NK-92 treated with Interleukin-12 subunit alpha and Interleukin-12 subunit beta, amount 100 ng/mL, for 24 hours (cell line): ENCODE results near the gene SEPTIN1.
A peak's percentile ranks its signal among the peaks of the same experiment; 100 is the strongest.

ENCODE experiments used
- DNase-seq: peaks from one replicate; lab custom pipeline; 2025; lab: John Stamatoyannopoulos, UW

SEPTIN1 gene

GRCh38 chr16:30382111-30382881 lies at the start of gene SEPTIN1:
TSS of gene SEPTIN1 (minus strand) at chr16:30382561. CDS start at chr16:30382542, 19 bp downstream.
- DNase-seq = peak; percentile 74

GRCh38 chr16:30430428-30430970 lies 48.1 kb upstream of the SEPTIN1 start:
- peak; percentile 48 for DNase-seq

- peak; percentile 95 for DNase-seq
These were observed 47.5 kb upstream of the SEPTIN1 start, which contains the start of gene DCTPP1 for GRCh38 chr16:30429678-30430427. TSS of gene DCTPP1 (minus strand) at chr16:30430030. CDS start at chr16:30429980, 50 bp downstream.

DNA sequence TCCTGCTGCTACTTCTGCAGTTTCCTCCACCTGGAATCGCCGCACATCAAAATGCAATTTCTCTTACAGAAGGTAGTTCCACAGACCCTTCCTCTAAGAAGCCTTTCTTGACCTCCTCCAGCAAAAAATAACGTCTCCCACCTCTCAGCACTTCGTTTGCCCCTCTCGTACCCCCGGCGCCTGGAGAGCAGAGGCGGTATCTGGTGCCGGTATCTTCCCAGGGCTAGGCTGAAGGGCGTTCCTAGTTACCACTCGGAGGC lies 47.0 kb upstream of the SEPTIN1 start:
- no peak for DNase-seq

- DNase-seq = no peak
These were observed 45.7 kb upstream of the SEPTIN1 start for GRCh38 chr16:30428055-30428454.

DNA sequence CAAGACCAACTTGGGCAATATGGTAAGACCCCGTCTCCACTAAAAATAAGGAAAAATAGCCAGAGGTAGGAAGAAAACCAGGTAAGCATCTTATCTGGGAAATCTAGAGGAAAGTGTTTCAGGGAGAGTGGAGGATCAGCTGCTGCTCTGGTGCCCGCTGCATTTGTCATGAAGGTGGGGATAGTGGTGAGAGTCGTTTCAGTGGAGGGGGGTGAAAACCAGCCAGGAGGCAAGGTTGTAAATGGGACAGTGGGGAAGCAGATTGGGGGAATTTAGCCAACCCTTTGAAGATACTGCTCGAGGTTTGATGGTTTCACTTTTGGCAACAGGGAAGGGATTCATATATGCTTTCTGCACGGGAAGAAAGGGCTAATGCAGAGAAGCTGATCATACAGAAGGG lies 38.6 kb upstream of the SEPTIN1 start:
- DNase-seq = no peak

GRCh38 chr16:30418350-30419181 lies 36.2 kb upstream of the SEPTIN1 start:
- DNase-seq = no peak

GRCh38 chr16:30417529-30418349 lies 35.4 kb upstream of the SEPTIN1 start:
- DNase-seq = peak; percentile 79

DNA sequence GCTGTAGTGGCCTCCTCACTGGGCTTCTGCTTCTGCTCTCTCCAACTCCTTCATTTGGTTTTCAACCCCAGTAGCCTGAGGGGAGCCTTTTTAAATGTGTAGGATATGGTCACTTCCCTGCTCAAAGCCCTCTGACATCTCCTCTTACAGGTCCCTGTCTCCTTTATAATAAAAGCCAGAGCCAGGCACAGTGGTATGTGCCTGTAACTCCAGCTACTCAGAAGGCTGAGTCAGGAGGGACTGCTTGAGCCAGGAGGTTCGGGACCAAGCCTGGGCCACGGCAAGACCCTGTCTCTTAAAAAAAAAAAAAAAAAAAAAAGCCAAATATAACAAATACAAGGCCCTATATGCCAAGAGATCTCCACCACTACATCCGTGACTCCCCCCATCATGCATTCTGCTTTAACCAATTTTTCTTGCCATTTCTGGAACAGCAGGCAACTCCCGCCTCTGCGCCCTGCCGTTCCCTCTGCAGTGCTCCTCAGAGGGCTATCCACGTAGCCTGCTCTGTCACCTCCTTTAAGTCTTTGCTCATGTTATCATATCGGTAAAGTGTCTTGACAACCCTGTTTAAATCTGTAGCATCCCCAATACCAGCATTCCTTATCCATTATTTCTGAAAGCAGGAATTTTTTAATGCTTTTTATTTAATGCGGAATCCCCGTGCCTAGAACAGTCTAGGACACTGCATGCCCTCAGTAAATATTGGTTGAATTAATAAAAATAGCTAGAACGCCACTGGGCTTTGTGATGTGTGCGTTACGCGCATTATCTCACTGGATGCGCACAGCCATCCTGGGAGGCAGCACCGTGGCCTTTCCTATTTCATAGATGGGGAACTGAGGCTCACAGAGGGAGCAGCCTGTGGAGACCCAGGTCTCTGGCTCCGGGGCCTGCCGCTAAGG lies 34.5 kb upstream of the SEPTIN1 start:
- no peak for DNase-seq

DNA sequence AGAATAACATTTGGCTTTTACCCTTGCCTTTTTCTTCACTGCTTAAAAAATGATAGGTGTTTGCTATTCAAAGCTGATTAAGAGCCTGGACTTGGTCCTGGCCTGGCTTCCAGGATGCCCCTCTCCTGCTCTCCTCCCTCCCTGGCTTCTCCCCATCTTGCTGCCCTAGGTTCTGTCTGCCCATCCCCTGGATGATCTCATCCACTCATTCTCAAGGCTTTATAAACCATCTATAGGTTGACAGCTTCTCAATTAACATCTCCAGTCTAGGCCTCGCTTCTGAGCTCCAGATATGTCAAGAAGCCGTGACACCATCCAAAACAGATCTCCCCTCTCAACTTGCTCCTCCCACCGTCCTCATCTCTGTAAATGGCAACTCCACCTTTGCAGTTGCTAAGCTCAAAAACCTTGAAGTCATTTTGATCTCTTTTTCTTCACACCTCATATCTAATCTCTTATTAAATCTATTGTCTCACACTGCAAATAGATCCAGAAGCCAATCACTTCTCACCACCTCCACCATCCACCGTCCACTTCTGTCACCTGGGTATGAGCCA lies 33.8 kb upstream of the SEPTIN1 start:
- no peak for DNase-seq

- DNase-seq = no peak
These were observed 31.8 kb upstream of the SEPTIN1 start for GRCh38 chr16:30414159-30414558.

DNA sequence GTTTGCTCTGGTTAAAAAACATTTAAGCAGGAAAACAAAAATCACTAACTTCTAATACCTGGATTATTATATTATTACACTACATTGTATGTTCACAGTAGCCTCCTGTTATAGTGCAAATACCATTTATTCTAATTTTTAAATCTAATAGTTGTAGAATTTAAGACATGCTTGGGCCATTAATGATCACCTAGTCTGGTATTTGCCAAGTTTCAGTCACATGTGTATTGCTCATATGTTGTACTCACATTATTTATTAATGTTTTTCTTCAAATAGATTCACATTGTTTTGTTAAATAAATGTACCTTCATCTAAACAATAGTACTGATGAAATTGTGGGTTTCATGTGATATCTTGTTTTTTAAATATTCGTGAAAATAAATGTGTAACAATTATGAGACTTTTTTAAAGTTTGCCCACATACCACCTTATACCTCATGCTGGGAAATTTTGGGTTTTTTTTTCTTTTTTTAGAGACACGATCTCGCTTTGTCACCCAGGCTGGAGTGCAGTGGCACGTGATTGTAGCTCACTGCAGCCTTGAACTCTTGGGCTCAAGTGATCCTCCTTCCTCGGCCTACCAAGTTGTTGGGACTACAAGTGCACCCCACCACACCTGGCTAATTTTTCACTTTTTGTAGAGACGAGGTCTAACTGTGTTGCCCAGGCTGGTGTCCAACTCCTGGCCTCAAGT lies 30.9 kb upstream of the SEPTIN1 start:
- DNase-seq = no peak

DNA sequence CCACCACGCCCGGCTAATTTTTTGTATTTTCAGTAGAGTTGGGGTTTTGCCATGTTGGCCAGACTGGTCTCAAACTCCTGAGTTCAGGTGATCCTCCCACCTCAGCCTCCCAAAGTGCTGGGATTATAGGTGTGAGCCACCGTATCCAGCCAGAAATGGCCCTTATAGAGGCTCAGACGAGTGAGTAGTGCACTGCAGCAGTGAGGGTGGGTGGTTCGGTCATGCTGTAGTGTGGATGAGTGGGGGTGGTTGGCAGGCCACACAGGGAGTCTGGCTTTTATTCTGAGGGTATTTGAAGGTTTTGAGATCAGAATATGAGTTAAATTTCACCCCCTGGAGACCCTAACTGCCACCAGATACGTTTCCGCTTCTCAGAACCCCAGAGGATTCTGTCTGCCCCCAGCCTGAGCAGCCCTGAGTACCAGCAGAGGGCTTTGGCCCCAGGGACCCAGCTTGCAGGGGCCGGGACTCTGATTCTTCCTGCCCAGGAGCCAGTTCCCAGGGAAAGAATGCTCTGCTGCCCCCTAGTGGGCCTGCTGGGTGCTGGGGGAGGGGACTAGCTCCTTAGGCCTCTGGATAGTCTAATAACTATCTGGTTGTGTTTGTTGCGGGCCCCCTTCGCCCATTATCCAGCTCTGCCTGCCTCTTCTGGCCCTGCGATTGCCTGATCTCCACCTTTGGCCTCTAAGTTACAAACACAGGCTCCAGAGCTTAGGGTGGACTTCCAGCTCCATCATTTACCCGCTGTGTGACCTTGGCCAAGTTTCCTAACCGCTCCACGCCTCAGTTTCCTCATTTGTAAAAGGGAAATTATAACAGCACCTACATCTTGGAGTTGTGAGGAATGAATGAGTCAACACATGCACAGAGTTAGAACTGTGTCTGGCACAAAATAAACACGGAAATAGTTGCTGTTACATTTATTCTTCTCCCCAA lies 27.0 kb upstream of the SEPTIN1 start:
- peak; percentile 76 for DNase-seq

DNA sequence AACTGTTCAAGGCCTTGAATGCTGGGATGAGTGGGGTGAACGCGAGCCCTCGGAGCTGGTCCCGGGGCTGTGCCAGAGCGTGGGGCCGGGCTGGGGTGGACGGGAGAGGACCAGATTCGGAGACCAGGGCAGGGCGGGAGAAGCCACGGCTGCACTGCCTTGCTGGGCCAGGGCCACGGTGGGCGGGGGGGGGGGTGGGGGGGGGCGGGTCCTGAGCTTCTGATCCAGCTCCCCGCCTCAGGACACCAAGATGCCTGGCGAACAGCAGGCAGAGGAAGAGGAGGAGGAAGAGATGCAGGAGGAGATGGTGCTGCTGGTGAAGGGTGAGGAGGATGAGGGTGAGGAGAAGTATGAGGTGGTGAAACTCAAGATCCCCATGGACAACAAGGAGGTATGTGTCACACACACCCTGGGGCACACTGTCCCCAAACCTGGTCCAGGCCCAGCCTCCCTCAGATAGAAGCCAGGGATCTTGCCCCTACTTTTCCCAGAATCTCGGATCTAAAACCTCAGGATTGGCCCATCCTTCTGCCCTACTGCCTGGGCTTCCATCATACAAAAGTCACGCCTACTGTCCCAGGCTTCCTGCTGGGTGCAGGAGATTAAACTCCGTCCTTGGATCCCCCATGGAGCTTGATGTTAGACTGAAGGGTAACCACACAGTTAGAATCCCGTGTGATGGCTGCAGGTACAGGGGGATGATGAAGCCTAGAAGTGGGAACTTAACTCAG lies 25.6 kb upstream of the SEPTIN1 start:
- DNase-seq = no peak

DNA sequence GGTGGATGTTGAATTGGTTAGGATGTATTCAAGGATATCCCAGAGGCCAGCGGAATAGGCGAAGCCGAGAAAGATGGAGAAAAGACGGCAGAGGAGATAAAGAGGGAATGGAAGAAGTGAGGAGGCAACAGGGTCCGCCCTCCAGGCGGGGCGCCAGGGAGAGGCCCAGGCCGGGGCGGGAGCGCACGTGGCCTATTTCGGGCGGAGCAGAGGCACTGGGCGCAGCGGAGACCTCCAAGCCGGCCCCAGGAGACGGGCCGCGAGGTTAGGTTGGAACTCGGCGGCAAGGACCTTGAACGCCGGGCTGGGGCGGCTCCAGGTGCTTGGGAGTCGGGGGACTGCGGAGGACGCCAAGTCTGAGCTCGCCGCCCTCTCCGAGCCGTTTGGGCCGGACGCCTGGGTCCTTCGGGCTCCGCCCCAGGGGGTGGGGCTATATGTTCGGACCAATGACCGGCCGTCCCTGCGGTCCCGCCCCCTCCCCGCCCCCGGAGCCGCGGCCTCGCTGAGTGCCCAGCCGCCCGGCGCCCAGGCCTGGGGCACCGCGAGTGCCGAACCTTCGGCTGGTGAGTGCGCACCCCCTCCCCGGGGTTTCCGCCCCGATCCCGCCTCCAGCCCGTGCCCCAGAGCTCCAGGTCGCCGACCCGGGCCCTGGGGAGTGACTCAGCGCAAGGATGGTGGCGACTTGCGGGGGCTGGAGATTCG lies 24.9 kb upstream of the SEPTIN1 start, which contains the start of gene ZNF771:
TSS of gene ZNF771 (plus strand) at position 505 of the 702 bp plus-strand sequence. CDS start 448 bp downstream, outside the sequence.
- DNase-seq = peak; percentile 86

- no peak for DNase-seq
These were observed 24.4 kb upstream of the SEPTIN1 start for GRCh38 chr16:30406795-30407101.
